Measurements from ENCODE around the gene LRIT1. TPM values are rescaled to one million over a fixed set of nuclear protein-coding genes. Genes with fewer than 3 reads are reported as not detected.

LRIT1 gene
- total and polyA plus RNA-seq, 5 donors from 2014 or later = not detected

- no peaks in the 10 kb centered on the region for H3K27me3 ChIP-seq (ENCODE audit: control insufficient read depth, insufficient read depth, low read length)
- no peak for DNase-seq
- H3K27ac ChIP-seq (ENCODE audit: insufficient read depth, low read length, poor library complexity, severe bottlenecking) = no peak within 1 kb of the TSS
- Mint-ChIP-seq H3K27me3 (peaks cover 6% of the 10 kb centered on the region), H3K9me3 (no peaks in the 10 kb centered on the region), H3K4me3 (no peak within 1 kb of the TSS), H3K36me3 (no peaks in the 10 kb centered on the region), H3K4me1 (no peaks in the 10 kb centered on the region), H3K27ac (no peak within 1 kb of the TSS)
- ATAC-seq (ENCODE audit: low read depth in 2 of 2) = no peak
- H3K4me3 ChIP-seq (ENCODE audit: low read depth, low read length) = no peak within 1 kb of the TSS
- H3K36me3 ChIP-seq (ENCODE audit: control insufficient read depth, insufficient read depth, low read length) = no peaks in the 10 kb centered on the region
- no peaks in the 10 kb centered on the region for H3K4me1 ChIP-seq (ENCODE audit: control insufficient read depth, insufficient read depth, low read length, poor library complexity, severe bottlenecking)
- no peaks in the 10 kb centered on the region for H3K9me3 ChIP-seq (ENCODE audit: control insufficient read depth in 2 of 2, low read length in 2 of 2)
Measured at GRCh38 chr10:84244651-84245270, 3.4 kb upstream of the LRIT1 start, which contains the start of gene RGR. RGR (plus strand) TSS chr10:84245053; CDS start chr10:84245091, 38 bp downstream.

- Mint-ChIP-seq H3K4me1 (no peaks in the 10 kb centered on the region), H3K27me3 (peaks cover 4% of the 10 kb centered on the region), H3K4me3 (no peak overlapping the region), H3K36me3 (no peaks in the 10 kb centered on the region), H3K27ac (peak overlapping the region in 1 of 3 donors; percentile 12), H3K9me3 (no peaks in the 10 kb centered on the region)
- Histone ChIP-seq H3K9me3 (ENCODE audit: control insufficient read depth in 2 of 2, low read length in 2 of 2) (no peaks in the 10 kb centered on the region), H3K27me3 (ENCODE audit: control insufficient read depth, insufficient read depth, low read length) (no peaks in the 10 kb centered on the region), H3K4me1 (ENCODE audit: control insufficient read depth, insufficient read depth, low read length, poor library complexity, severe bottlenecking) (no peaks in the 10 kb centered on the region), H3K4me3 (ENCODE audit: low read depth, low read length) (no peak overlapping the region), H3K36me3 (ENCODE audit: control insufficient read depth, insufficient read depth, low read length) (no peaks in the 10 kb centered on the region), H3K27ac (ENCODE audit: insufficient read depth, low read length, poor library complexity, severe bottlenecking) (no peak overlapping the region)
- no peak for ATAC-seq (ENCODE audit: low read depth in 2 of 2)
- DNase-seq = no peak
Measured at GRCh38 chr10:84243759-84244158, 2.4 kb upstream of the LRIT1 start.

DNA sequence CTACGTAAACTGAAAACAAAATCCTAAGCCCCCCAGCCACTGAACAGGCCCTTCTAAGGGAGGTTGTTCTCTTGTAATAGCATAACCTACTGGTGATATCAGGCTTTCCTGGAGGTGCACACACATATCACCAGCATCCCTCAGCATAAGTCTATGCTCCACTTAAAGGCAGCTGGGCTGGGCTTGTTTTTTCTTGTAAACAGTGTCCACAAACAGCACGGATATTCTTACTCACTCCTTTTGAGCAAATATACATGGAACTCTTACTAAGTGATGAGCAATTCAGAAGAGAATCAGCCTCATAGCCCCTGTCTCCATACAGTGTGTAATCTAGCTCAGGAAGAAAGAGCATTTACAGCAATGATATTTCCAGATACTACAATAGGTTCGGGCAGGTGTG, 2.4 kb downstream of the LRIT1 start:
- no peak overlapping the region for H3K4me3 ChIP-seq (ENCODE audit: low read depth, low read length)
- ATAC-seq (ENCODE audit: low read depth in 2 of 2) (no peak), DNase-seq (no peak)
- no peaks in the 10 kb centered on the region for H3K9me3 ChIP-seq (ENCODE audit: control insufficient read depth in 2 of 2, low read length in 2 of 2)
- no peak overlapping the region for H3K27ac ChIP-seq (ENCODE audit: insufficient read depth, low read length, poor library complexity, severe bottlenecking)
- Mint-ChIP-seq H3K27me3 (peaks cover 18% of the 10 kb centered on the region), H3K4me3 (no peak overlapping the region), H3K9me3 (no peaks in the 10 kb centered on the region), H3K36me3 (no peaks in the 10 kb centered on the region), H3K4me1 (no peaks in the 10 kb centered on the region), H3K27ac (no peak overlapping the region)
- H3K4me1 ChIP-seq (ENCODE audit: control insufficient read depth, insufficient read depth, low read length, poor library complexity, severe bottlenecking) = no peaks in the 10 kb centered on the region
- H3K27me3 ChIP-seq (ENCODE audit: control insufficient read depth, insufficient read depth, low read length) = peaks cover 2% of the 10 kb centered on the region
- H3K36me3 ChIP-seq (ENCODE audit: control insufficient read depth, insufficient read depth, low read length) = no peaks in the 10 kb centered on the region

DNA sequence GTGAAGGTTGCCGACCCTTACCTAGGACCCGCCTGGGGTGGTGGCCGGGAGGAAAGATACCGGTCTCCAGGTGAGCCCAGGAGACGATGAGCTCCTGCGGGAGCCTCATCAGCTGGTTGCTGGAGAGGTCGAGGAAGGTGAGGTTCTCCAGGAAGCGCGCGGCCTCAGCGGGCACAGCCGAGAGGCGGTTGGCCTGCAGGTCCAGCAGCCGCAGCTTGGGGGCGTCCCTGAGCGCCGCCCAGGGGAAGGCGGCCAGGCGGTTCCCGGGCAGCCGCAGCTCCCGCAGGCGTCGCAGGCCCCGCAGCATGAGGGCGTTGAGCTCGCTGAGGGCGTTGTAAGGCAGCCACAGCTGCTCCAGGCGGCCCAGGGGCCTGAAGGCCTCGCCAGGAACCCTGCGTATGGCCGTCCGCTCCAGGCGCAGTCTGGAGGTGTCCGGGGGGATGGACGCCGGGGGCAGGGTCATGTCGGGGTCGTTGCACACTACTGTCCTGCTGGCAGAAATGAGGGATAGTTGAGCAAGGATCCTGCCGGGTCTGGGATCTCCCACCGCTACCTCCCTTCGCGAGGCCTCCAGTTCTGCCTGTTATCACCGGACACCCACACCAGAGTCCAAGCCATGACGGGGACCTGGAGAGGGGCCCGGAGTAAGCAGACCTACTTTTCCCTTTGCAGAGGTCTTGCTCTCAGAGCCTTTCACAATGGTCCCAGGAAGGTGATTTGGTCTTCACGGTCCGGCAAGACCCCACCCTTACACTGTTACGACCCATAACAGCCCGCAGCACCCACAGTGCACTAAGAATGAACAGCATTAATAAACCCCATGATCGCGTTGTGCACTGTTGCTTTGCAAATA, 3.9 kb downstream of the LRIT1 start:
- no peaks in the 10 kb centered on the region for H3K36me3 Mint-ChIP-seq
- H3K27me3 ChIP-seq (ENCODE audit: control insufficient read depth, insufficient read depth, low read length) = peaks cover 2% of the 10 kb centered on the region
- DNase-seq (no peak), ATAC-seq (ENCODE audit: low read depth in 2 of 2) (no peak)
- H3K27me3 Mint-ChIP-seq = peaks cover 18% of the 10 kb centered on the region
- H3K9me3 Mint-ChIP-seq = no peaks in the 10 kb centered on the region
- H3K4me1 ChIP-seq (ENCODE audit: control insufficient read depth, insufficient read depth, low read length, poor library complexity, severe bottlenecking) = no peaks in the 10 kb centered on the region
- no peak overlapping the region for H3K4me3 ChIP-seq (ENCODE audit: low read depth, low read length)
- no peaks in the 10 kb centered on the region for H3K36me3 ChIP-seq (ENCODE audit: control insufficient read depth, insufficient read depth, low read length)
- no peaks in the 10 kb centered on the region for H3K9me3 ChIP-seq (ENCODE audit: control insufficient read depth in 2 of 2, low read length in 2 of 2)
- no peak overlapping the region for H3K4me3 Mint-ChIP-seq
- H3K4me1 Mint-ChIP-seq = no peaks in the 10 kb centered on the region
- no peak overlapping the region for H3K27ac Mint-ChIP-seq
- H3K27ac ChIP-seq (ENCODE audit: insufficient read depth, low read length, poor library complexity, severe bottlenecking) = no peak overlapping the region

DNA sequence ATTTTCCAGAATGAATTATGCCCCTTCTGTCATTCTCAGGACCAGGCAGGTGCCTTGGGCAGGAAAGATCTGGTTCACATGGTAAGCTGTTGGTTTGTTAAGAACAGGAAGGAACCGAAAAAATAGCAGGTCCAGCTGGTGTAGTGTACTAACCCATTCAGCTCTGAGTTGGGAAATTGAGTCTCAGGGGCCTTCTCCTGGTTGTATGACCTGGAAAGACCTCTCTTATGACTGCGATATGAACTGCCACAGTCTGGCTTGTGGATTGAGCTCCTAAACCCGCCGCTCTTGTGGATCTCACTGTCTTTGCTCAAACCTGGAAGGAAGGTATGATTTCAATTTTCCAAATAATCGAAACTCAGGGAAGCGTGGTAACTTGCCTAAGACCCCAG, 4.5 kb downstream of the LRIT1 start:
- H3K4me1 Mint-ChIP-seq = no peaks in the 10 kb centered on the region
- no peak for DNase-seq
- peaks cover 18% of the 10 kb centered on the region for H3K27me3 Mint-ChIP-seq

DNA sequence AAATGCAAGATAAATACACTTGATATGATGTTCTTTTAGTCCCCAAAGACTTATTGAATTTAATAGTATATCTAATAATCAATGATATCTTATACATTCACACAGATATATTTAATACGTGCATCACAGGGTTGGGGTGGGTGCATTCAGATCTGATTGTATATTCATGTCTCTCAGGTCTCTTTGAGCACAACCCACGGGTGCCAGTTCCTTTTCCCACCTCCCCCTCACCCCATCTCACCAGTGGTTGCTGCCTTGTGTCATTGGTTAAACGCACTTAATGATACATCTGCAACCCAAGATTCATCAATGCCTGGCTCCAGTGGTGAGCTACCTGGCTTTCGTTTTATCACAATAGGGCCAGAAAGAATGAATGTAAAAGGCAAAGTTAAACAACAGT, 6.2 kb downstream of the LRIT1 start:
- H3K4me3 Mint-ChIP-seq = no peak overlapping the region
- no peaks in the 10 kb centered on the region for H3K36me3 Mint-ChIP-seq
- H3K36me3 ChIP-seq (ENCODE audit: control insufficient read depth, insufficient read depth, low read length) = no peaks in the 10 kb centered on the region
- H3K27ac ChIP-seq (ENCODE audit: insufficient read depth, low read length, poor library complexity, severe bottlenecking) = no peak overlapping the region
- peaks cover 2% of the 10 kb centered on the region for H3K27me3 ChIP-seq (ENCODE audit: control insufficient read depth, insufficient read depth, low read length)
- no peaks in the 10 kb centered on the region for H3K4me1 ChIP-seq (ENCODE audit: control insufficient read depth, insufficient read depth, low read length, poor library complexity, severe bottlenecking)
- H3K9me3 Mint-ChIP-seq = no peaks in the 10 kb centered on the region
- no peaks in the 10 kb centered on the region for H3K4me1 Mint-ChIP-seq
- ATAC-seq (ENCODE audit: low read depth in 2 of 2) = no peak
- no peak for DNase-seq
- H3K4me3 ChIP-seq (ENCODE audit: low read depth, low read length) = no peak overlapping the region
- H3K27ac Mint-ChIP-seq = no peak overlapping the region
- peaks cover 18% of the 10 kb centered on the region for H3K27me3 Mint-ChIP-seq
- H3K9me3 ChIP-seq (ENCODE audit: control insufficient read depth in 2 of 2, low read length in 2 of 2) = no peaks in the 10 kb centered on the region

More for the DNA sequence above, 4.5 kb downstream of the LRIT1 start:
- H3K27ac ChIP-seq (ENCODE audit: insufficient read depth, low read length, poor library complexity, severe bottlenecking) = no peak overlapping the region
- ATAC-seq (ENCODE audit: low read depth in 2 of 2) = no peak
- no peaks in the 10 kb centered on the region for H3K9me3 ChIP-seq (ENCODE audit: control insufficient read depth in 2 of 2, low read length in 2 of 2)
- no peak overlapping the region for H3K4me3 ChIP-seq (ENCODE audit: low read depth, low read length)
- Mint-ChIP-seq H3K27ac (no peak overlapping the region), H3K9me3 (no peaks in the 10 kb centered on the region), H3K36me3 (no peaks in the 10 kb centered on the region), H3K4me3 (no peak overlapping the region)
- H3K27me3 ChIP-seq (ENCODE audit: control insufficient read depth, insufficient read depth, low read length) = peaks cover 2% of the 10 kb centered on the region
- no peaks in the 10 kb centered on the region for H3K36me3 ChIP-seq (ENCODE audit: control insufficient read depth, insufficient read depth, low read length)
- no peaks in the 10 kb centered on the region for H3K4me1 ChIP-seq (ENCODE audit: control insufficient read depth, insufficient read depth, low read length, poor library complexity, severe bottlenecking)

DNA sequence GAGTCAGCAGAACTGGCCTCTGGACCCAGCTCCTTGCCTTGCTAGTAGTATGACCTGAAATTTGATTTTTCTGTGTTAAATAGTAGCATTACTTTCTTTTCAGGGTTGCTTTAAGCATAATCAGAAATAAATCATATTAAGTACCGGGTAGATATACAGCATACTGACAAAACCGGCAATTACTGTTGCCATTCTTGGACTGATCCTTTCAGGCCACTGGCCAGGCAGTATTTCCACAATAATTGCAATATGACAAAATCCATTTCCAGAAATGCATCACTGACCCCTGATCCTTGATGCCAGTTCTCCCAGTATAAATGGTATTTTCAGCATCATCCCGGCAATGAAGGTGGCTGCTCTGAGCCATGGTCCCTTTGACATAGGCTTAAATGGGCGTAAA, 6.9 kb downstream of the LRIT1 start:
- H3K27me3 ChIP-seq (ENCODE audit: control insufficient read depth, insufficient read depth, low read length) = peaks cover 2% of the 10 kb centered on the region
- no peaks in the 10 kb centered on the region for H3K4me1 Mint-ChIP-seq
- H3K4me3 ChIP-seq (ENCODE audit: low read depth, low read length) = no peak overlapping the region
- no peaks in the 10 kb centered on the region for H3K4me1 ChIP-seq (ENCODE audit: control insufficient read depth, insufficient read depth, low read length, poor library complexity, severe bottlenecking)
- no peaks in the 10 kb centered on the region for H3K9me3 Mint-ChIP-seq
- no peak overlapping the region for H3K27ac ChIP-seq (ENCODE audit: insufficient read depth, low read length, poor library complexity, severe bottlenecking)
- H3K27me3 Mint-ChIP-seq = peaks cover 18% of the 10 kb centered on the region
- ATAC-seq (ENCODE audit: low read depth in 2 of 2) = no peak
- no peak for DNase-seq
- no peak overlapping the region for H3K27ac Mint-ChIP-seq
- no peak overlapping the region for H3K4me3 Mint-ChIP-seq
- no peaks in the 10 kb centered on the region for H3K36me3 ChIP-seq (ENCODE audit: control insufficient read depth, insufficient read depth, low read length)
- no peaks in the 10 kb centered on the region for H3K9me3 ChIP-seq (ENCODE audit: control insufficient read depth in 2 of 2, low read length in 2 of 2)
- no peaks in the 10 kb centered on the region for H3K36me3 Mint-ChIP-seq

DNA sequence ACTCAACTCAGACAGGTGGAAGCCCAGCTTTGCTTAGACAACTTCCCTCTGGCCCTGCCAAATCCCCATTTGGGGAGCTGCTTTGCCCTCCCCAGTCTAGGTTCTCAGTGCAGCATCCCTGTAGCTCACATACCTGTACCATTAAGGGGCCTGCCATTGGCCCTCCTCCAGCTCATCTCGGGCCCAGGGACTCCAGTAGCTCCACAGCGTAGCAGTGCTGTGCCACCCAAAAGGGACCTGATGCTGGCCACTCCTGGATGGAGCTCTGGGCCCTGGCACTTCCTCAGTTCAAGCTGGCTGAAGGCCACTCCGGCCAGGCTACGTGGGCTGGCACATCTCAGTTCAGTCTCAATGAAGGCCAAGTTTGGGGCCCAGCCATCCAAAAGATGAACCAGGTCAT, 7.4 kb downstream of the LRIT1 start:
- DNase-seq (no peak), ATAC-seq (ENCODE audit: low read depth in 2 of 2) (no peak)
- no peak overlapping the region for H3K27ac Mint-ChIP-seq
- H3K4me1 Mint-ChIP-seq = no peaks in the 10 kb centered on the region
- H3K36me3 ChIP-seq (ENCODE audit: control insufficient read depth, insufficient read depth, low read length) = no peaks in the 10 kb centered on the region
- H3K27ac ChIP-seq (ENCODE audit: insufficient read depth, low read length, poor library complexity, severe bottlenecking) = no peak overlapping the region
- H3K4me1 ChIP-seq (ENCODE audit: control insufficient read depth, insufficient read depth, low read length, poor library complexity, severe bottlenecking) = no peaks in the 10 kb centered on the region
- H3K4me3 ChIP-seq (ENCODE audit: low read depth, low read length) = no peak overlapping the region
- peaks cover 18% of the 10 kb centered on the region for H3K27me3 Mint-ChIP-seq
- H3K4me3 Mint-ChIP-seq = no peak overlapping the region
- H3K9me3 Mint-ChIP-seq = no peaks in the 10 kb centered on the region
- H3K27me3 ChIP-seq (ENCODE audit: control insufficient read depth, insufficient read depth, low read length) = peaks cover 2% of the 10 kb centered on the region
- no peaks in the 10 kb centered on the region for H3K36me3 Mint-ChIP-seq
- H3K9me3 ChIP-seq (ENCODE audit: control insufficient read depth in 2 of 2, low read length in 2 of 2) = no peaks in the 10 kb centered on the region
